ENCODE data around the gene ADAMTS20.
"Not testable (repeated sequence)": the region's sequence is repeated elsewhere in the genome, so short reads cannot be mapped to it uniquely, and the experiment has no call there.

GRCh38 chr12:43537675-43538074 is 14.3 kb downstream of the ADAMTS20 start:
- not testable (repeated sequence) for TF ChIP-seq POLR2A (IDR thresholded peaks at IDR 0.05; ENCODE audit: low read depth, low read length); POLR2AphosphoS5 (IDR thresholded peaks at IDR 0.05; ENCODE audit: low read depth, low read length); TAF1 (IDR thresholded peaks at IDR 0.05; ENCODE audit: borderline replicate concordance, low read depth, low read length)

Data from GM12892 (cell line).